Measurements from ENCODE around the gene ABL1. TPM values are rescaled to one million over a fixed set of nuclear protein-coding genes. Genes with fewer than 3 reads are reported as not detected.
A peak's percentile ranks its signal among the peaks of the same experiment; 100 is the strongest.
"Not testable (repeated sequence)": the region's sequence is repeated elsewhere in the genome, so short reads cannot be mapped to it uniquely, and the experiment has no call there.

The ABL1 gene
- total RNA-seq, 2 donors from 2014 or later: 40.8 to 55.4 TPM

- ATAC-seq: peak; percentile 12 to 34
- intact Hi-C loops (cut with DNase I): loop anchor here in 1 of 2 donors (5.0 kb wide), 1 partner anchor 134 kb away; no protein-coding TSS in a partner anchor
- no peak for DNase-seq
Measured at GRCh38 chr9:130845901-130846481, 10.9 kb downstream of the ABL1 start.

GRCh38 chr9:130846487-130847305, 11.6 kb downstream of the ABL1 start:
- DNase-seq (peak; percentile 85), ATAC-seq (peak; percentile 51 to 59)
- intact Hi-C loops (cut with DNase I): loop anchor here in 1 of 2 donors (5.0 kb wide), 1 partner anchor 134 kb away; no protein-coding TSS in a partner anchor

GRCh38 chr9:130847306-130848217, 12.5 kb downstream of the ABL1 start:
- DNase-seq (peak; percentile 84), ATAC-seq (peak; percentile 89 to 90)
- intact Hi-C loops (cut with DNase I): loop anchor here in 1 of 2 donors (5.0 kb wide), 1 partner anchor 135 kb away; no protein-coding TSS in a partner anchor

GRCh38 chr9:130848514-130848913, 13.5 kb downstream of the ABL1 start:
- not testable (repeated sequence) for DNase-seq, ATAC-seq
- intact Hi-C loops (cut with DNase I): loop anchor here in 1 of 2 donors (5.0 kb wide), 1 partner anchor 136 kb away; no protein-coding TSS in a partner anchor

- intact Hi-C loops (cut with DNase I): loop anchor here in 1 of 2 donors (5.0 kb wide), 1 partner anchor 137 kb away; no protein-coding TSS in a partner anchor
- DNase-seq (no peak), ATAC-seq (no peak)
Measured at GRCh38 chr9:130849356-130849755, 14.3 kb downstream of the ABL1 start.

- intact Hi-C loops (cut with DNase I): no loop called here
- no peak for DNase-seq
- ATAC-seq: no peak
Measured at GRCh38 chr9:130852801-130853200, 17.7 kb downstream of the ABL1 start.

GRCh38 chr9:130854092-130854491, 19.0 kb downstream of the ABL1 start:
- ATAC-seq (no peak), DNase-seq (no peak)
- intact Hi-C loops (cut with DNase I): no loop called here

- no peak for ATAC-seq
- intact Hi-C loops (cut with DNase I): no loop called here
- DNase-seq: no peak
Measured at GRCh38 chr9:130854835-130855234, 19.8 kb downstream of the ABL1 start.

- intact Hi-C loops (cut with DNase I): no loop called here
- ATAC-seq: no peak
- DNase-seq: no peak
Measured at GRCh38 chr9:130856474-130856873, 21.4 kb downstream of the ABL1 start.

- peak; percentile 45 to 53 for ATAC-seq
- intact Hi-C loops (cut with DNase I): no loop called here
Measured at GRCh38 chr9:130857864-130858738, 23.0 kb downstream of the ABL1 start.

GRCh38 chr9:130858739-130859705, 24.0 kb downstream of the ABL1 start:
- ATAC-seq: no peak
- intact Hi-C loops (cut with DNase I): no loop called here
- DNase-seq: no peak

More at GRCh38 chr9:130857864-130858738, 23.0 kb downstream of the ABL1 start:
- peak; percentile 75 for DNase-seq

GRCh38 chr9:130860458-130861316, 25.6 kb downstream of the ABL1 start:
- DNase-seq: peak; percentile 92
- intact Hi-C loops (cut with DNase I): loop anchor here (5.0 kb wide), 3 partner anchors 88 to 187 kb away; no protein-coding TSS in a partner anchor
- ATAC-seq: peak; percentile 90 to 95

GRCh38 chr9:130861372-130862180, 26.5 kb downstream of the ABL1 start:
- DNase-seq: no peak
- intact Hi-C loops (cut with DNase I): loop anchor here (5.0 kb wide), 3 partner anchors 89 to 186 kb away; no protein-coding TSS in a partner anchor
- no peak for ATAC-seq

- intact Hi-C loops (cut with DNase I): loop anchor here (5.0 kb wide), 3 partner anchors 90 to 185 kb away; no protein-coding TSS in a partner anchor
- ATAC-seq: no peak
- DNase-seq: no peak
Measured at GRCh38 chr9:130862217-130862616, 27.2 kb downstream of the ABL1 start.

GRCh38 chr9:130862747-130863146, 27.7 kb downstream of the ABL1 start:
- DNase-seq: no peak
- intact Hi-C loops (cut with DNase I): loop anchor here (5.0 kb wide), 3 partner anchors 90 to 185 kb away; no protein-coding TSS in a partner anchor

More at GRCh38 chr9:130862747-130863146, 27.7 kb downstream of the ABL1 start:
- ATAC-seq: no peak

All from left cardiac atrium (tissue), 4 donors.